ENCODE data around the gene PKP4. TPM values are rescaled to one million over a fixed set of nuclear protein-coding genes. Genes with fewer than 3 reads are reported as not detected.

PKP4 gene
- total and polyA plus RNA-seq, 4 donors: 21.5 to 96.4 (median 32.8) TPM

- WGBS, 2 donors: 91 to 95% methylated on average over 2 of the region's 2 CpGs
- Histone ChIP-seq H3K27me3 (ENCODE audit: control insufficient read depth in 3 of 3, insufficient read depth in 3 of 3, low read length in 2 of 3) (no peaks in the 10 kb centered on the region), H3K4me3 (no peak overlapping the region), H3K36me3 (ENCODE audit: control insufficient read depth in 4 of 4, insufficient read depth in 4 of 4, low read length in 4 of 4) (peaks cover 12 to 27% (median 17%) of the 10 kb centered on the region in 4 donors), H3K9me3 (ENCODE audit: control insufficient read depth in 4 of 4, insufficient read depth in 3 of 4, low read length in 3 of 4) (no peaks in the 10 kb centered on the region), H3K9ac (ENCODE audit: insufficient read depth in 1 of 2, low read length in 2 of 2) (no peak overlapping the region), H3K27ac (ENCODE audit: low read depth in 1 of 2, low read length in 1 of 2) (no peak overlapping the region), H3K4me1 (ENCODE audit: control insufficient read depth in 5 of 5, insufficient read depth in 5 of 5, low read length in 5 of 5) (peaks cover 0 to 5% (median 0%) of the 10 kb centered on the region in 5 donors)
- no peak for ATAC-seq (ENCODE audit: insufficient read depth, low FRiP score)
- no peak for TF ChIP-seq CTCF (IDR thresholded peaks at IDR 0.05; ENCODE audit: control extremely low read depth, extremely low read depth)
- DNase-seq: no peak
Observed at GRCh38 chr2:158633261-158633660, 176.5 kb downstream of the PKP4 start.

- Histone ChIP-seq H3K9me3 (ENCODE audit: control insufficient read depth in 4 of 4, insufficient read depth in 3 of 4, low read length in 3 of 4) (no peaks in the 10 kb centered on the region), H3K4me1 (ENCODE audit: control insufficient read depth in 5 of 5, insufficient read depth in 5 of 5, low read length in 5 of 5) (peaks cover 0 to 5% (median 0%) of the 10 kb centered on the region in 5 donors), H3K27ac (ENCODE audit: low read depth in 1 of 2, low read length in 1 of 2) (no peak overlapping the region), H3K36me3 (ENCODE audit: control insufficient read depth in 4 of 4, insufficient read depth in 4 of 4, low read length in 4 of 4) (peaks cover 11 to 33% (median 17%) of the 10 kb centered on the region in 4 donors), H3K27me3 (ENCODE audit: control insufficient read depth in 3 of 3, insufficient read depth in 3 of 3, low read length in 2 of 3) (no peaks in the 10 kb centered on the region), H3K9ac (ENCODE audit: insufficient read depth in 1 of 2, low read length in 2 of 2) (no peak overlapping the region), H3K4me3 (no peak overlapping the region)
- DNase-seq (no peak), ATAC-seq (ENCODE audit: insufficient read depth, low FRiP score) (no peak)
- WGBS, 2 donors: 94% methylated on average over 5 of the region's 5 CpGs
- no peak for TF ChIP-seq CTCF (IDR thresholded peaks at IDR 0.05; ENCODE audit: control extremely low read depth, extremely low read depth)
Observed at GRCh38 chr2:158634627-158635026, 177.9 kb downstream of the PKP4 start.

DNA sequence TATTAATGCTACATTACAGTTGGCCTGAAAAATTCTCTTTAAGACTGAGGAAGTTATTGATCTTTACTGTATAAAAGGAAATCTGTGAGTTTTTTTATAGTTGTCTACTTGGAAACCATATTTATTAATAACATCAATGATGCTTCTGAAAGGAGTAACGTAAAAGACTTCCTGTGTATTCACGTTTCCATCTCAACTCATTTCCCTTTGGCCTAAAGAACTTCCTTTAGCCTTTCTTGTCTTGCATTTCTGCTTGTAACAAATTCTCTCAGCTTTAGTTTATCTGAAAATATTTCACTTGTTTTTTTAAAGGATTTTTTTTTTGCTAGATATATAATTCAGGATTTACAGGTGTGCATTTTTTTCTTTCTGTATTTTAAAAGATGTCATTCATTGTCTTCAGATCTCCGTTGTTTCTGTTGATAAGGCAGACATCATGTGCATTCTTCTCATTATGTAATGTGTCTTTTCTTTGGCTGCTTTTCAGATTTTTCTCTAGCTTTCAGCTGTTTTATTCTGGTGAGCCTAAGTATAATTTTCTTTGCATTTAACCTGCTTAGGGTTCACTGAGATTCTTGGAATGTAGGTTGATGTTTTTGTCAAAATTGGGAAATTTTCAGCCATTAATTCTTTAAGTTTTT, 179.3 kb downstream of the PKP4 start:
- Histone ChIP-seq H3K27ac (ENCODE audit: low read depth in 1 of 2, low read length in 1 of 2) (no peak overlapping the region), H3K4me3 (no peak overlapping the region), H3K27me3 (ENCODE audit: control insufficient read depth in 3 of 3, insufficient read depth in 3 of 3, low read length in 2 of 3) (no peaks in the 10 kb centered on the region), H3K9me3 (ENCODE audit: control insufficient read depth in 4 of 4, insufficient read depth in 3 of 4, low read length in 3 of 4) (no peaks in the 10 kb centered on the region), H3K4me1 (ENCODE audit: control insufficient read depth in 5 of 5, insufficient read depth in 5 of 5, low read length in 5 of 5) (peaks cover 0 to 5% (median 0%) of the 10 kb centered on the region in 5 donors), H3K36me3 (ENCODE audit: control insufficient read depth in 4 of 4, insufficient read depth in 4 of 4, low read length in 4 of 4) (peaks cover 13 to 37% (median 21%) of the 10 kb centered on the region in 4 donors), H3K9ac (ENCODE audit: insufficient read depth in 1 of 2, low read length in 2 of 2) (no peak overlapping the region)
- TF ChIP-seq CTCF (IDR thresholded peaks at IDR 0.05; ENCODE audit: control extremely low read depth, extremely low read depth): no peak
- DNase-seq (no peak), ATAC-seq (ENCODE audit: insufficient read depth, low FRiP score) (no peak)
- 40 to 45% methylated on average over 3 of the region's 3 CpGs for WGBS, 2 donors
